Measurements from ENCODE around the gene LRRC10B.

- TF ChIP-seq CTCF (IDR thresholded peaks at IDR 0.05) (no peak), POLR2AphosphoS5 (IDR thresholded peaks at IDR 0.05) (no peak), EP300 (IDR thresholded peaks at IDR 0.05) (no peak), POLR2A (IDR thresholded peaks at IDR 0.05) (no peak)
These were observed 5.3 kb upstream of the LRRC10B start for GRCh38 chr11:61503135-61503770.

Measured in sigmoid colon (tissue), 4 donors.